DMS114 treated with DMSO at 0.1 percent for 48 hours (cell line): ENCODE data around the gene SNCB.

ENCODE experiments used
- DNase-seq: peaks from one replicate; lab custom pipeline; 2025; ENCODE audit not compliant: unreplicated experiment; lab: John Stamatoyannopoulos, UW

The SNCB gene

GRCh38 chr5:176661676-176662075 is 31.3 kb upstream of the SNCB start:
- DNase-seq: no peak

- DNase-seq: peak; percentile 66
These were observed 30.7 kb upstream of the SNCB start for GRCh38 chr5:176660860-176661641.

- DNase-seq: no peak
These were observed 30.2 kb upstream of the SNCB start for GRCh38 chr5:176660530-176660859.

- no peak for DNase-seq
These were observed 29.6 kb upstream of the SNCB start for GRCh38 chr5:176659860-176660461.

GRCh38 chr5:176659512-176659839 is 29.1 kb upstream of the SNCB start:
- DNase-seq: no peak

- no peak for DNase-seq
These were observed 28.6 kb upstream of the SNCB start for GRCh38 chr5:176658817-176659511.

GRCh38 chr5:176658007-176658599 is 27.8 kb upstream of the SNCB start:
- peak; percentile 55 for DNase-seq

- DNase-seq: no peak
These were observed 26.2 kb upstream of the SNCB start for GRCh38 chr5:176656467-176656990.

- no peak for DNase-seq
These were observed 24.5 kb upstream of the SNCB start for GRCh38 chr5:176654856-176655255.

GRCh38 chr5:176653401-176654385 is 23.4 kb upstream of the SNCB start:
- DNase-seq: no peak

GRCh38 chr5:176652136-176652535 is 21.8 kb upstream of the SNCB start:
- DNase-seq: no peak

GRCh38 chr5:176651472-176651980 is 21.2 kb upstream of the SNCB start:
- DNase-seq: no peak

GRCh38 chr5:176650354-176650884 is 20.1 kb upstream of the SNCB start:
- DNase-seq: no peak

- DNase-seq: no peak
These were observed 18.3 kb upstream of the SNCB start for GRCh38 chr5:176648474-176649194.

- no peak for DNase-seq
These were observed 17.6 kb upstream of the SNCB start for GRCh38 chr5:176647843-176648473.

- peak; percentile 96 for DNase-seq
These were observed 16.9 kb upstream of the SNCB start, which contains the start of gene TSPAN17 for GRCh38 chr5:176647030-176647842. TSPAN17 (plus strand) TSS chr5:176647484; CDS start chr5:176647616, 132 bp downstream.

- no peak for DNase-seq
These were observed 16.3 kb upstream of the SNCB start for GRCh38 chr5:176646707-176647029.

GRCh38 chr5:176646049-176646706 is 15.8 kb upstream of the SNCB start:
- DNase-seq: no peak
